Endothelial cell of umbilical vein (primary cell): ENCODE results near the gene MSH3.
"Not testable (repeated sequence)": the region's sequence is repeated elsewhere in the genome, so short reads cannot be mapped to it uniquely, and the experiment has no call there.

Experiments
- CTCF ChIP-seq, 2 donors: IDR thresholded peaks; 1 replicate in 1 of 2; 2 replicates in 1 of 2; pipeline ENCODE4 v1.5.1; 2011; ENCODE audit warnings: low read length in 2 of 2, mild to moderate bottlenecking in 2 of 2, moderate library complexity in 2 of 2, control low read depth in 1 of 2, inconsistent platforms in 1 of 2, low read depth in 1 of 2; ENCODE audit not compliant: insufficient read depth in 1 of 2; ENCODE audit errors: extremely low read depth in 1 of 2
- EZH2 ChIP-seq: IDR thresholded peaks from 2 replicates; pipeline ENCODE4 v1.6.1; 2012; ENCODE audit warnings: borderline replicate concordance, low read depth, mild to moderate bottlenecking, moderate library complexity, low read length, inconsistent platforms; ENCODE audit not compliant: severe bottlenecking
- FOS ChIP-seq: IDR thresholded peaks from 2 replicates; pipeline ENCODE4 v1.6.1; 2011; ENCODE audit warnings: mild to moderate bottlenecking, low read length, moderate library complexity, borderline replicate concordance; ENCODE audit not compliant: insufficient read depth
- GATA2 ChIP-seq: IDR thresholded peaks from 2 replicates; pipeline ENCODE4 v1.7.0; 2011; ENCODE audit warnings: low read depth, mild to moderate bottlenecking, moderate library complexity, mixed read lengths, low read length; ENCODE audit not compliant: insufficient read length, insufficient read depth
- JUN ChIP-seq: IDR thresholded peaks from 2 replicates; pipeline ENCODE4 v1.6.1; 2011; ENCODE audit warnings: borderline replicate concordance, low read depth; ENCODE audit not compliant: insufficient read length, insufficient read depth
- MAX ChIP-seq: IDR thresholded peaks from 2 replicates; pipeline ENCODE4 v1.6.1; 2011; ENCODE audit not compliant: insufficient read depth, insufficient read length
- MYC ChIP-seq: IDR thresholded peaks from one replicate; pipeline ENCODE4 v1.6.1; 2011; ENCODE audit warnings: mild to moderate bottlenecking, low read depth, low read length
- POLR2A ChIP-seq: IDR thresholded peaks from 2 replicates; pipeline ENCODE4 v1.6.1; 2012; ENCODE audit warnings: low read depth, mild to moderate bottlenecking, control low read depth, low read length
- POLR2AphosphoS5 ChIP-seq: IDR thresholded peaks from 2 replicates; pipeline ENCODE4 v1.6.1; 2012; ENCODE audit warnings: low read depth, mild to moderate bottlenecking, control low read depth, low read length, moderate library complexity; ENCODE audit not compliant: insufficient read depth

GRCh38 chr5:80789319-80790016, 135.0 kb downstream of the MSH3 start:
- TF ChIP-seq MAX; EZH2; CTCF (IDR thresholded peaks at IDR 0.05; ENCODE audit: extremely low read depth in 1 of 2, insufficient read depth in 1 of 2, low read depth in 1 of 2, low read length in 2 of 2); POLR2AphosphoS5; POLR2A; JUN; MYC; FOS; GATA2: not testable (repeated sequence)
